Measurements from ENCODE around the gene FARSB. TPM values are rescaled to one million over a fixed set of nuclear protein-coding genes. Genes with fewer than 3 reads are reported as not detected.
A peak's percentile ranks its signal among the peaks of the same experiment; 100 is the strongest.

The FARSB gene
- polyA plus RNA-seq, 1 experiment: 32.6 TPM

DNA sequence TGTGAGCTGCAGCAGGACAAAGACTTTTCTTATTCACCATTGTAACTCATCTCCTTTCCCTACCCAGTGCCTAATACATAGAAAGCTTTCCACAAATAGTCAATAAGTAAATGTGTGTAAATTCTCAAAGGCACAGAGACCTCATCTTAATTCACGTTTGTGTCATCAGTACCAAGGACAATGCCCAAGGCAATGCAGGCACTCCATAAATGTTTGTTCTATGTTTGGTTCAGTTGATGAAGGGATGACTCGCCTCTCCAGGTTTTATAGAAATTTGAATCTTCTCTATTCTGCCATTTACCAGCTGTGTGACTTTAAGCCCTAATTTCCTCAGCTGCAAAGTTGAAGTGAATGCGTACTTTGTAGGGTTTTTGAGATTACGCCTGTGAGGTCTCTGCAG is 13.5 kb upstream of the FARSB start:
- ChIA-PET CTCF (interaction anchor here (1.1 kb wide), 1 partner anchor 270 kb away, joined by 3 read pairs; no protein-coding TSS in a partner anchor), POLR2A (no interaction called here)
- no peak for DNase-seq (ENCODE audit: low read depth, low spot score)
- TF ChIP-seq, protein P1, sequence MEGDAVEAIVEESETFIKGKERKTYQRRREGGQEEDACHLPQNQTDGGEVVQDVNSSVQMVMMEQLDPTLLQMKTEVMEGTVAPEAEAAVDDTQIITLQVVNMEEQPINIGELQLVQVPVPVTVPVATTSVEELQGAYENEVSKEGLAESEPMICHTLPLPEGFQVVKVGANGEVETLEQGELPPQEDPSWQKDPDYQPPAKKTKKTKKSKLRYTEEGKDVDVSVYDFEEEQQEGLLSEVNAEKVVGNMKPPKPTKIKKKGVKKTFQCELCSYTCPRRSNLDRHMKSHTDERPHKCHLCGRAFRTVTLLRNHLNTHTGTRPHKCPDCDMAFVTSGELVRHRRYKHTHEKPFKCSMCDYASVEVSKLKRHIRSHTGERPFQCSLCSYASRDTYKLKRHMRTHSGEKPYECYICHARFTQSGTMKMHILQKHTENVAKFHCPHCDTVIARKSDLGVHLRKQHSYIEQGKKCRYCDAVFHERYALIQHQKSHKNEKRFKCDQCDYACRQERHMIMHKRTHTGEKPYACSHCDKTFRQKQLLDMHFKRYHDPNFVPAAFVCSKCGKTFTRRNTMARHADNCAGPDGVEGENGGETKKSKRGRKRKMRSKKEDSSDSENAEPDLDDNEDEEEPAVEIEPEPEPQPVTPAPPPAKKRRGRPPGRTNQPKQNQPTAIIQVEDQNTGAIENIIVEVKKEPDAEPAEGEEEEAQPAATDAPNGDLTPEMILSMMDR (IDR thresholded peaks at IDR 0.05; ENCODE audit: low read depth, low read length): no peak
- H3K4me3 ChIP-seq (ENCODE audit: low read depth, low read length): no peak overlapping the region
- H3K9me3 ChIP-seq (ENCODE audit: control insufficient read depth, insufficient read depth, low read length): no peaks in the 10 kb centered on the region
- H3K27ac ChIP-seq (ENCODE audit: low read depth, low read length): no peak overlapping the region
- peaks cover 22% of the 10 kb centered on the region for H3K27me3 ChIP-seq (ENCODE audit: control insufficient read depth, insufficient read depth, low read length)

DNA sequence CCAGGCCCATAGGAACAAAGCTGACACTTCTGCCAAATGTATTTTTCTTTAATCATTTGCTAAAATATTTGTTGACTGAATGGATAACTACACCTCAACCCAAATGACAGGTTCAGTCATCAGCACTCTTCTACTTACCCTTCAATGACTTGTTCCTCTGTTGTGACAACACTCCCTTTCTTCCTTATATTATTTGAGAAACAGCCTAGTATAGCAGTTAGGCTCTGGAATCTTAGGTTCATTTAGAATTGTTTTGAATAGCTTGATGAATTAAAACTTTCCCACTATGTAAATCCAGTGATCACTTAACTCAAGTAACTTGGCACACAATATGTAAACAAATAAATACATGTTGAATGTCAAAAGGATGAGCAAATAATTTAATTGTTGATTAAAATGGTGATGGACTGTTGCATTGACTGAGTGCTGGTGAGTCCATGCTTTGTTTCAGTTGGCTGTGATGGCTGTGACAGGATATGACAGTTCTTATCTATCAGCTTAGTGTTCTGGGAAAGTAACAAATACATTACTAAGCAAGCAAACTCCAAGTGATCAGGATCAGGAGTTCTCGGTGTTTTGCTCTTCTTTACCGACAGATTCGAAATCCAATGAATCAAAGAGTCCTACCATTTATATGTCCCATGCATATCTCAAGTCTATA is 12.7 kb upstream of the FARSB start:
- TF ChIP-seq, protein P1 (IDR thresholded peaks at IDR 0.05; ENCODE audit: low read depth, low read length): no peak
- no peak for DNase-seq (ENCODE audit: low read depth, low spot score)
- POLR2A ChIA-PET: interaction anchor here (0.6 kb wide), 1 partner anchor 95 kb away, joined by 6 read pairs; no protein-coding TSS in a partner anchor

GRCh38 chr2:222663479-222663878 is 7.6 kb upstream of the FARSB start:
- no peak for DNase-seq (ENCODE audit: low read depth, low spot score)
- ChIA-PET CTCF (interaction anchor here (1.3 to 3.1 kb wide), 2 partner anchors 27 to 276 kb away, joined by 4 to 10 read pairs; no protein-coding TSS in a partner anchor), POLR2A (no interaction called here)
- Histone ChIP-seq H3K27ac (ENCODE audit: low read depth, low read length) (no peak overlapping the region), H3K27me3 (ENCODE audit: control insufficient read depth, insufficient read depth, low read length) (peaks cover 2% of the 10 kb centered on the region), H3K4me3 (ENCODE audit: low read depth, low read length) (no peak overlapping the region), H3K9me3 (ENCODE audit: control insufficient read depth, insufficient read depth, low read length) (no peaks in the 10 kb centered on the region)
- TF ChIP-seq, protein P1 (IDR thresholded peaks at IDR 0.05; ENCODE audit: low read depth, low read length): no peak

More for the DNA sequence above, 12.7 kb upstream of the FARSB start:
- no peak overlapping the region for H3K4me3 ChIP-seq (ENCODE audit: low read depth, low read length)
- H3K9me3 ChIP-seq (ENCODE audit: control insufficient read depth, insufficient read depth, low read length): no peaks in the 10 kb centered on the region
- H3K27me3 ChIP-seq (ENCODE audit: control insufficient read depth, insufficient read depth, low read length): peaks cover 22% of the 10 kb centered on the region
- CTCF ChIA-PET: interaction anchor here (1.1 kb wide), 1 partner anchor 271 kb away, joined by 3 read pairs; no protein-coding TSS in a partner anchor
- H3K27ac ChIP-seq (ENCODE audit: low read depth, low read length): no peak overlapping the region

DNA sequence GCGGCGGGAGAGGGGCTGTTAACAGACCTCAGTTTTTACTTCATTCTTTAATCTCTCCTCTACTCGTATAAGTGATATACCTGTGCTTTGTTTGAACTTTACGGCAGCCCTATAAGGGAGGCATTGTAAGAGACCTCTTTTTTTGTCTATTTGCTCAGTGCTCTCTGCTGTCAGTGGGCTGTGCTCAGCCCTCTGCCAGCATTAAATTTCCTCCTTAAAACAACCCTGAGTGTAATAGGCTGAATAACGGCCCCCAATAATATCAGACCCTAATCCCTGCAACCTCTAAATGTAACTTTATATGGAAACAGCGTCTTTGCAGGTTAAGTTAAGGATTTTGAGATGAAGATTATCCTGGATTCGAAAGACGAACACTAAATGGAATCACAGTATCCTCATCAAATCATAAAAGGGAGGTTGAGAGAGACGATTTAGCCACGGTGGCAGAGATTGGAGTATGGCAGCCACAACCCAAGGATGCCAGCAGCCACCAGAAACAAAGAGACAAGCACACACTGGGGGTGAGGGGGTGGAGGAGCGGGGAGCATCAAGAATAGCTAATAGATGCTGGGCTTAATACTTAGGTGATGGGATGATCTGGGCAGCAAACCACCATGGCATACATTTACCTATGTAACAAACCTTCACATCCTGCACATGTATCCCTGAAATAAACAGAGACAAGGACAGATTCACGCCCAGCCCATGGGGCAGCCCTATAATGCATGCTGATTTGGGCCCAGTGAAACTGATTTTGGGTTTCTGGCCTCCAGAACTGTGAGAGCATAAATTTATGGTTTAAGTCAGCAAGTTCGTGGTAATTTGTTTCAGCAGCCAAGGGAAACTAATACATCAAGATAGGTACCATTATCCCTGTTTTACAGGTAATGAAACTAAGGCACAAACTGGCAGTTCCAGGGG is 894 bp upstream of the FARSB start:
- H3K9me3 ChIP-seq (ENCODE audit: control insufficient read depth, insufficient read depth, low read length): no peaks in the 10 kb centered on the region; the same call in 1 of the 2 replicates
- no peak overlapping the region for H3K27ac ChIP-seq (ENCODE audit: low read depth, low read length)
- TF ChIP-seq, protein P1 (IDR thresholded peaks at IDR 0.05; ENCODE audit: low read depth, low read length): no peak
- H3K27me3 ChIP-seq (ENCODE audit: control insufficient read depth, insufficient read depth, low read length): no peaks in the 10 kb centered on the region
- POLR2A ChIA-PET: interaction anchor here (1.5 kb wide), 1 partner anchor 248 kb away, joined by 3 read pairs; no protein-coding TSS in a partner anchor
- CTCF ChIA-PET: interaction anchor here (1.6 kb wide), 1 partner anchor 339 kb away, joined by 4 read pairs; no protein-coding TSS in a partner anchor
- peak overlapping the region; percentile 96 for H3K4me3 ChIP-seq (ENCODE audit: low read depth, low read length)
- no peak for DNase-seq (ENCODE audit: low read depth, low spot score)

Measured in AG04450 (cell line).